Esophagus muscularis mucosa (tissue), 4 donors: Measurements from ENCODE around the gene CCDC80.

ENCODE experiments used
- CTCF ChIP-seq, 3 experiments: fragments of 200-600 bp in 2 of 3; fragments of 450-650 bp in 1 of 3; sonication (generic) in 2 of 3; IDR thresholded peaks; one replicate each; pipeline ENCODE4 v1.5.1; 2017 to 2019; ENCODE audit warnings: antibody characterized with exemption in 3 of 3, mild to moderate bottlenecking in 2 of 3, moderate library complexity in 1 of 3
- EP300 ChIP-seq: sonication (generic); formaldehyde crosslinking; IDR thresholded peaks from one replicate; pipeline ENCODE4 v1.6.1; 2017; ENCODE audit warnings: antibody characterized with exemption
- POLR2A ChIP-seq: fragments of 450-650 bp; IDR thresholded peaks from one replicate; pipeline ENCODE4 v1.6.1; 2017; ENCODE audit warnings: antibody characterized with exemption, moderate library complexity, mild to moderate bottlenecking, low read depth
- POLR2AphosphoS5 ChIP-seq, 2 donors: sonication (generic); formaldehyde crosslinking; IDR thresholded peaks; one replicate each; pipeline ENCODE4 v1.6.1; 2017; ENCODE audit warnings: antibody characterized with exemption in 2 of 2

GRCh38 chr3:112579232-112579631 lies 61.7 kb downstream of the CCDC80 start:
- TF ChIP-seq POLR2AphosphoS5 (IDR thresholded peaks at IDR 0.05) (no peak), CTCF (IDR thresholded peaks at IDR 0.05) (no peak), POLR2A (no peak), EP300 (no peak)
